Suprapubic skin (tissue), 4 donors: ENCODE data around the gene GATAD2B.

Source experiments
- POLR2A ChIP-seq, 2 donors: fragments of 450-650 bp; IDR thresholded peaks; one replicate each; pipeline ENCODE4 v1.6.1; 2017; ENCODE audit warnings: antibody characterized with exemption in 2 of 2, mild to moderate bottlenecking in 2 of 2, moderate library complexity in 2 of 2
- POLR2AphosphoS5 ChIP-seq, 3 donors: sonication (generic); formaldehyde crosslinking; IDR thresholded peaks; one replicate each; pipeline ENCODE4 v1.6.1; 2017; ENCODE audit warnings: antibody characterized with exemption in 3 of 3
- TF ChIP-seq, protein P1 (sequence below), 2 donors: fragments of 200-600 bp in 1 of 2; fragments of 450-650 bp in 1 of 2; sonication (generic) in 1 of 2; IDR thresholded peaks; one replicate each; pipeline ENCODE4 v1.5.1; 2016 to 2019; ENCODE audit warnings: antibody characterized with exemption in 2 of 2, mild to moderate bottlenecking in 1 of 2, moderate library complexity in 1 of 2

GRCh38 chr1:153888533-153888932 is 34.2 kb downstream of the GATAD2B start:
- TF ChIP-seq, protein P1, sequence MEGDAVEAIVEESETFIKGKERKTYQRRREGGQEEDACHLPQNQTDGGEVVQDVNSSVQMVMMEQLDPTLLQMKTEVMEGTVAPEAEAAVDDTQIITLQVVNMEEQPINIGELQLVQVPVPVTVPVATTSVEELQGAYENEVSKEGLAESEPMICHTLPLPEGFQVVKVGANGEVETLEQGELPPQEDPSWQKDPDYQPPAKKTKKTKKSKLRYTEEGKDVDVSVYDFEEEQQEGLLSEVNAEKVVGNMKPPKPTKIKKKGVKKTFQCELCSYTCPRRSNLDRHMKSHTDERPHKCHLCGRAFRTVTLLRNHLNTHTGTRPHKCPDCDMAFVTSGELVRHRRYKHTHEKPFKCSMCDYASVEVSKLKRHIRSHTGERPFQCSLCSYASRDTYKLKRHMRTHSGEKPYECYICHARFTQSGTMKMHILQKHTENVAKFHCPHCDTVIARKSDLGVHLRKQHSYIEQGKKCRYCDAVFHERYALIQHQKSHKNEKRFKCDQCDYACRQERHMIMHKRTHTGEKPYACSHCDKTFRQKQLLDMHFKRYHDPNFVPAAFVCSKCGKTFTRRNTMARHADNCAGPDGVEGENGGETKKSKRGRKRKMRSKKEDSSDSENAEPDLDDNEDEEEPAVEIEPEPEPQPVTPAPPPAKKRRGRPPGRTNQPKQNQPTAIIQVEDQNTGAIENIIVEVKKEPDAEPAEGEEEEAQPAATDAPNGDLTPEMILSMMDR (IDR thresholded peaks at IDR 0.05) = no peak
- no peak for TF ChIP-seq POLR2A (IDR thresholded peaks at IDR 0.05)
- TF ChIP-seq POLR2AphosphoS5 (IDR thresholded peaks at IDR 0.05) = no peak
